KMS-11 (cell line): ENCODE measurements around the gene RTL5.

ENCODE experiments used
- H2AFZ ChIP-seq: fragments of 200-600 bp; sonication (generic); 2 replicates; pipeline ENCODE4 v1.6.1; 2016; ENCODE audit warnings: antibody characterized with exemption, mixed run types, low read depth
- H3K27ac ChIP-seq: fragments of 200-600 bp; sonication (generic); 2 replicates; pipeline ENCODE4 v1.6.1; 2016; ENCODE audit warnings: mild to moderate bottlenecking, mixed run types
- H3K27me3 ChIP-seq: fragments of 200-600 bp; sonication (generic); 2 replicates; pipeline ENCODE4 v1.6.1; 2017; ENCODE audit warnings: mild to moderate bottlenecking, low read depth, mixed run types, moderate library complexity; ENCODE audit not compliant: insufficient read depth
- H3K36me3 ChIP-seq: fragments of 200-600 bp; sonication (generic); 2 replicates; pipeline ENCODE4 v1.6.1; 2017; ENCODE audit warnings: mild to moderate bottlenecking, mixed run types; ENCODE audit not compliant: insufficient read depth
- H3K4me1 ChIP-seq: fragments of 200-600 bp; sonication (generic); 2 replicates; pipeline ENCODE4 v1.6.1; 2016; ENCODE audit warnings: mild to moderate bottlenecking, low read depth, mixed run types; ENCODE audit not compliant: poor library complexity, severe bottlenecking
- H3K4me2 ChIP-seq: fragments of 200-600 bp; sonication (generic); 2 replicates; pipeline ENCODE4 v1.7.0; 2016; ENCODE audit warnings: mild to moderate bottlenecking, mixed run types
- H3K4me3 ChIP-seq: fragments of 200-600 bp; sonication (generic); IDR thresholded peaks from 2 replicates; pipeline ENCODE4 v1.6.1; 2017; ENCODE audit warnings: low read depth, low read length, mixed read lengths; ENCODE audit not compliant: insufficient read depth
- H3K79me2 ChIP-seq: fragments of 200-600 bp; sonication (generic); 2 replicates; pipeline ENCODE4 v1.6.1; 2016; ENCODE audit warnings: low read depth, mixed run types; ENCODE audit not compliant: insufficient read depth
- H3K9ac ChIP-seq: fragments of 200-600 bp; sonication (generic); 2 replicates; pipeline ENCODE4 v1.6.1; 2016; ENCODE audit warnings: mild to moderate bottlenecking, mixed run types
- H4K20me1 ChIP-seq: fragments of 200-600 bp; sonication (generic); 2 replicates; pipeline ENCODE4 v1.6.1; 2016; ENCODE audit warnings: mild to moderate bottlenecking, mixed run types; ENCODE audit not compliant: insufficient read depth
- CTCF ChIP-seq: fragments of 200-600 bp; sonication (generic); conservative IDR thresholded peaks from 2 replicates; pipeline ENCODE4 v1.6.1; 2017; ENCODE audit warnings: low read depth, mild to moderate bottlenecking, antibody characterized with exemption, low read length, moderate library complexity, mixed read lengths

Gene RTL5

DNA sequence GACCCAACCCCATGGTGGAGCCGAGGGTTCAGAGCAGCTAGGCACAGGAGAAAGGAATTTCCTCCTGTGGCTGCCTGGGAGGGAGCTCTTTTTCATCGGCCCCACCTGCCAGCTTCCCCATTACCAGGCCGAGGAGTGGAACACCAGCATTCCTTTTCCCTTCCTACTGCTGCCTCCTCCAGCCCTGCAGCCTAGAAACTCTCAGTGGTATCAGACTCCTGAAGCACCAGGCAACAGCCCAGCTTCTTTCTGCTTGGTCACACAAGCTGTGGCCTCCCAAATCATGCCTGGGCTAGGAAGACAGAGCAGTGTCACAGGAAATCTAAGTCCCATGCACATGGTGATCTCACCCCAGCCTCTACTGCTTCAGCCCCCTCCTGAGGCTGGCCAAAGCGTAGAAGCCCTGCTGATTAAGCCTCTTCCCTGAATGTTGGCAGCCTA is 30.1 kb downstream of the RTL5 start:
- no peaks in the 10 kb centered on the region for H3K36me3 ChIP-seq

DNA sequence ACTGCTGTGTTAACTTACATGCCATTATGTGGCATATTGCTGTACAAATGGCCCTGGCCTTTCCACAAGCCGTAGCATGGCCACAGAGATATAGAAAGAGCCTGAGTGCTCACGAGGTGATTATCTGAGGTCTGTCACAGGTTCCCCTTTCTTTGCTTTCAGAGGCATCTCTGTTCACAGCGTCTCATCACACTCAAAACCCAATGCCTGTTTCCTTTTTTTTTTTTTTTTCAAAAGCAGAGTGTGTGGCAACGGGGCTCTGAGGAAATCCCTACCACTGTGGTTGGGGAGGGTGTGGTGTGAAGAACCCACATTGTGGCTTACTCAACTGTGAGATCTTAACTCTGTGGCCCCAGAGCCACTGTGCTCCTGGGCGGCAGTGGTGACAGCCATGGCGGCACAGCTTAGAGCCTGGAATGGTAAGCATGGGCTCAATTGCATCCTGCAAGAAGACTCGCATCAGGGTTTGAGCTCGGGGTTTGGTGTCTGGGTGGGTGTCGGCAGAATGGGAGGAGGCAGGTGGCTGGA is 30.8 kb downstream of the RTL5 start:
- Histone ChIP-seq H3K36me3 (no peaks in the 10 kb centered on the region), H3K4me1 (peaks cover 31% of the 10 kb centered on the region), H3K27me3 (no peaks in the 10 kb centered on the region), H2AFZ (peak overlapping the region; percentile 26; the same call in 1 of the 2 replicates), H3K4me3 (no peak overlapping the region), H3K79me2 (no peaks in the 10 kb centered on the region), H3K9ac (no peak overlapping the region), H3K27ac (no peak overlapping the region), H4K20me1 (no peaks in the 10 kb centered on the region), H3K4me2 (peak overlapping the region; percentile 36; the same call in 1 of the 2 replicates)
- TF ChIP-seq CTCF = no peak

More for the DNA sequence above, 30.1 kb downstream of the RTL5 start:
- H4K20me1 ChIP-seq = no peaks in the 10 kb centered on the region
- H3K4me1 ChIP-seq = peaks cover 31% of the 10 kb centered on the region
- no peak overlapping the region for H3K9ac ChIP-seq
- H3K4me2 ChIP-seq = no peak overlapping the region
- TF ChIP-seq CTCF = no peak
- H3K4me3 ChIP-seq = no peak overlapping the region
- no peaks in the 10 kb centered on the region for H3K27me3 ChIP-seq
- no peak overlapping the region for H2AFZ ChIP-seq
- H3K27ac ChIP-seq = no peak overlapping the region
- no peaks in the 10 kb centered on the region for H3K79me2 ChIP-seq

- TF ChIP-seq CTCF = no peak
- H2AFZ ChIP-seq = peak overlapping the region; percentile 26; the same call in 1 of the 2 replicates
- H3K27ac ChIP-seq = no peak overlapping the region
- H3K27me3 ChIP-seq = no peaks in the 10 kb centered on the region
- no peaks in the 10 kb centered on the region for H3K36me3 ChIP-seq
- no peak overlapping the region for H3K9ac ChIP-seq
- no peaks in the 10 kb centered on the region for H4K20me1 ChIP-seq
- H3K4me3 ChIP-seq = no peak overlapping the region
- H3K79me2 ChIP-seq = no peaks in the 10 kb centered on the region
- H3K4me1 ChIP-seq = peaks cover 27% of the 10 kb centered on the region
- H3K4me2 ChIP-seq = peak overlapping the region; percentile 36; the same call in 1 of the 2 replicates
Observed at GRCh38 chrX:72100051-72100755, 31.5 kb downstream of the RTL5 start.

GRCh38 chrX:72097098-72097497 is 34.6 kb downstream of the RTL5 start:
- H3K36me3 ChIP-seq = no peaks in the 10 kb centered on the region
- no peak overlapping the region for H3K9ac ChIP-seq
- H2AFZ ChIP-seq = no peak overlapping the region
- H3K27ac ChIP-seq = no peak overlapping the region
- H3K4me1 ChIP-seq = peaks cover 33% of the 10 kb centered on the region
- no peaks in the 10 kb centered on the region for H3K79me2 ChIP-seq
- H4K20me1 ChIP-seq = no peaks in the 10 kb centered on the region
- H3K4me2 ChIP-seq = no peak overlapping the region
- H3K27me3 ChIP-seq = no peaks in the 10 kb centered on the region
- no peak overlapping the region for H3K4me3 ChIP-seq
- no peak for TF ChIP-seq CTCF
